Measurements from ENCODE around the gene FDX1. TPM values are rescaled to one million over a fixed set of nuclear protein-coding genes. Genes with fewer than 3 reads are reported as not detected.

Gene FDX1
- total RNA-seq, 1 experiment from 2014 or later: 14.5 TPM

DNA sequence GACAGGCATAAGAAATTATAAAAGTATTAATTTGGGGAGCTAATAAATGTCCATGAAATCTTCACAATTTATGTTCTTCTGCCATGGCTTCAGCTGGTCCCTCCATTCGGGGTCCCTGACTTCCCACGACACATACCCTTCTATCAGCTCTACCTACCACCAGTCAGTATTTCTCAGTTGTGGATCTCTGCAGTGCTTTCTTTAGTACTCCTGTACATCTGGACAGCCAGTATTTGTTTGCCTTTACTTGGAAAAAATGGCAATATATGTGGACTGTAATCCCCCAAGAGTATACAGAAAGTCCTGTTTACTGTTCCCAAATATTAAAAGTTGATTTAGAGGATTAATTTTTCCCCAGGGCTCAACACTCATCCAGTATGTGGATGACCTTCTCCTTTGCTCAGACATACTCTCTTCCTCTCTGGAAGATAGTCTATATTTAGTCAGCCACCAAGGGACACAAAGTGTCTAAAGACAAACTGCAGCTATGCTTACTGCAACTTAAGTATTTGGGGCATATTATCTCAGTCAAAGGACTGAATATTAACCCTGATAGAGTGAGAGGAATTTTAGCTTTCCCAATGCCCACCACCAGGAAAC lies 7.3 kb upstream of the FDX1 start (continued):
- TF ChIP-seq, protein P1, sequence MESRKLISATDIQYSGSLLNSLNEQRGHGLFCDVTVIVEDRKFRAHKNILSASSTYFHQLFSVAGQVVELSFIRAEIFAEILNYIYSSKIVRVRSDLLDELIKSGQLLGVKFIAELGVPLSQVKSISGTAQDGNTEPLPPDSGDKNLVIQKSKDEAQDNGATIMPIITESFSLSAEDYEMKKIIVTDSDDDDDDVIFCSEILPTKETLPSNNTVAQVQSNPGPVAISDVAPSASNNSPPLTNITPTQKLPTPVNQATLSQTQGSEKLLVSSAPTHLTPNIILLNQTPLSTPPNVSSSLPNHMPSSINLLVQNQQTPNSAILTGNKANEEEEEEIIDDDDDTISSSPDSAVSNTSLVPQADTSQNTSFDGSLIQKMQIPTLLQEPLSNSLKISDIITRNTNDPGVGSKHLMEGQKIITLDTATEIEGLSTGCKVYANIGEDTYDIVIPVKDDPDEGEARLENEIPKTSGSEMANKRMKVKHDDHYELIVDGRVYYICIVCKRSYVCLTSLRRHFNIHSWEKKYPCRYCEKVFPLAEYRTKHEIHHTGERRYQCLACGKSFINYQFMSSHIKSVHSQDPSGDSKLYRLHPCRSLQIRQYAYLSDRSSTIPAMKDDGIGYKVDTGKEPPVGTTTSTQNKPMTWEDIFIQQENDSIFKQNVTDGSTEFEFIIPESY (IDR thresholded peaks at IDR 0.05; ENCODE audit: extremely low read depth, insufficient replicate concordance, low read length): no peak
- TF ChIP-seq ZNF274 (IDR thresholded peaks at IDR 0.05; ENCODE audit: low read depth, low read length): no peak
- TF ChIP-seq EZH2 (IDR thresholded peaks at IDR 0.05): no peak
- no peak for TF ChIP-seq JUND (IDR thresholded peaks at IDR 0.05)

DNA sequence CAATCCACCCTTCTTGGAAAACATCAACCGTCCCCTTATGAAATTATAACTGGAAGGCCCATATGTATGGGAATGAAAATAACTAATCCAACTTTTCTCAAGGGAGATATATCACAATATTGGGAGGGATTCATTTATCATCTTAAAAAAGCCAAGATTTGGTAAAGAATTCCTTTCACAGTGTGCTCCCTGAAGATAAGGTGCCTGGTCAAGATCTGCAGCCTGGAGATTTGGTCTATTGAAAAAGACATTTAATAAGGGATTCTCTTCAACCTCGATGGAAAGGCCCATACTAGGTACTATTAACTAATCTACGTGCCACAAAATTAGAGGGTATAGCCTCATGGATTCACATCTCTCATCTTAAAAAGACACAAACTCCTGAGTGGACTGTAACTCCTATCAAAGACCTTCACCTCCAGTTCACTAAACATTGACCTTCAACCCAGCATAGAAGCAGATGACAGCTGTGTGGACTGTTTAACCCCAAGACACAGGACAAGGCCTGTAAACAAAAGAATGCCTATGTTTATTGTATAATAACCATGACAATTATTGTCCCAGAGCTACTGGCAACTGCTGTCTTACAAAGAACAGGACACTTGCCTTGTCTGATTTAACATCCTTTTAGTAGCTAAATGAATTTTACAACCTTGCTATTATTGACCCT lies 4.8 kb upstream of the FDX1 start:
- Histone ChIP-seq H3K79me2 (ENCODE audit: insufficient read depth, low read length) (no peaks in the 10 kb centered on the region), H3K4me3 (replicated peaks in 1 of 2; ENCODE audit: low read depth in 1 of 2, low read length in 2 of 2) (no peak overlapping the region), H4K20me1 (ENCODE audit: insufficient read depth) (no peaks in the 10 kb centered on the region), H3K9me2 (ENCODE audit: insufficient read depth) (no peaks in the 10 kb centered on the region), H3K27ac (ENCODE audit: low read depth, low read length) (no peak overlapping the region), H3K9ac (ENCODE audit: low read length) (no peak overlapping the region), H3K4me1 (ENCODE audit: control insufficient read depth in 1 of 2, insufficient read depth in 2 of 2, low read length in 2 of 2) (peaks cover 5 to 12% of the 10 kb centered on the region in 2 experiments), H3K4me2 (ENCODE audit: low read length) (no peak overlapping the region), H2AFZ (ENCODE audit: low read depth, low read length, poor library complexity, severe bottlenecking) (no peak overlapping the region), H3K9me3 (ENCODE audit: control insufficient read depth in 1 of 2, insufficient read depth in 1 of 2, low read depth in 1 of 2, low read length in 2 of 2) (no peaks in the 10 kb centered on the region), H3K36me3 (ENCODE audit: control insufficient read depth in 1 of 2, insufficient read depth in 2 of 2, low read length in 2 of 2) (no peaks in the 10 kb centered on the region), H3K27me3 (ENCODE audit: insufficient read depth, low read length) (no peaks in the 10 kb centered on the region)
- ChIA-PET RAD21 (ENCODE audit: low non-redundant PET in 1 of 2, low total read pairs in 2 of 2, uncharacterized antibody in 2 of 2, unreplicated experiment in 2 of 2) (no interaction called here), POLR2A (no interaction called here), CTCF (interaction anchor here (2.0 kb wide), 1 partner anchor 10 kb away, joined by 6 read pairs; no protein-coding TSS in a partner anchor)
- DNase-seq (ENCODE audit: low read depth, low spot score) (no peak), ATAC-seq (no peak)
- no TSS peak for BruUV-seq (replicated peaks)
- intact Hi-C loops (cut with micrococcal nuclease): no loop called here
- TF ChIP-seq SRF (IDR thresholded peaks at IDR 0.05; ENCODE audit: low read depth): no peak
- no peak for TF ChIP-seq CEBPB (IDR thresholded peaks at IDR 0.05; ENCODE audit: low read depth)
- TF ChIP-seq JUND (IDR thresholded peaks at IDR 0.05): no peak
- TF ChIP-seq ELF1 (IDR thresholded peaks at IDR 0.05; ENCODE audit: borderline replicate concordance, low read depth): no peak
- TF ChIP-seq EZH2phosphoT487 (IDR thresholded peaks at IDR 0.05; ENCODE audit: borderline replicate concordance): no peak
- TF ChIP-seq, protein P2, sequence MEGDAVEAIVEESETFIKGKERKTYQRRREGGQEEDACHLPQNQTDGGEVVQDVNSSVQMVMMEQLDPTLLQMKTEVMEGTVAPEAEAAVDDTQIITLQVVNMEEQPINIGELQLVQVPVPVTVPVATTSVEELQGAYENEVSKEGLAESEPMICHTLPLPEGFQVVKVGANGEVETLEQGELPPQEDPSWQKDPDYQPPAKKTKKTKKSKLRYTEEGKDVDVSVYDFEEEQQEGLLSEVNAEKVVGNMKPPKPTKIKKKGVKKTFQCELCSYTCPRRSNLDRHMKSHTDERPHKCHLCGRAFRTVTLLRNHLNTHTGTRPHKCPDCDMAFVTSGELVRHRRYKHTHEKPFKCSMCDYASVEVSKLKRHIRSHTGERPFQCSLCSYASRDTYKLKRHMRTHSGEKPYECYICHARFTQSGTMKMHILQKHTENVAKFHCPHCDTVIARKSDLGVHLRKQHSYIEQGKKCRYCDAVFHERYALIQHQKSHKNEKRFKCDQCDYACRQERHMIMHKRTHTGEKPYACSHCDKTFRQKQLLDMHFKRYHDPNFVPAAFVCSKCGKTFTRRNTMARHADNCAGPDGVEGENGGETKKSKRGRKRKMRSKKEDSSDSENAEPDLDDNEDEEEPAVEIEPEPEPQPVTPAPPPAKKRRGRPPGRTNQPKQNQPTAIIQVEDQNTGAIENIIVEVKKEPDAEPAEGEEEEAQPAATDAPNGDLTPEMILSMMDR (IDR thresholded peaks at IDR 0.05 in 2 of 3, conservative IDR thresholded peaks at IDR 0.05 in 1 of 3; ENCODE audit: borderline replicate concordance in 1 of 3, insufficient read depth in 1 of 3, low read depth in 2 of 3, low read length in 2 of 3): no peak
- no peak for TF ChIP-seq POLR2AphosphoS5 (IDR thresholded peaks at IDR 0.05; ENCODE audit: low read depth, low read length)
- no peak for TF ChIP-seq CBX3 (IDR thresholded peaks at IDR 0.05; ENCODE audit: low read depth)
- TF ChIP-seq, protein P3, sequence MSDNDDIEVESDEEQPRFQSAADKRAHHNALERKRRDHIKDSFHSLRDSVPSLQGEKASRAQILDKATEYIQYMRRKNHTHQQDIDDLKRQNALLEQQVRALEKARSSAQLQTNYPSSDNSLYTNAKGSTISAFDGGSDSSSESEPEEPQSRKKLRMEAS (IDR thresholded peaks at IDR 0.05): no peak
- no peak for TF ChIP-seq YY1 (IDR thresholded peaks at IDR 0.05; ENCODE audit: extremely low read depth, insufficient replicate concordance, low read depth, low read length)
- no peak for TF ChIP-seq SIN3A (IDR thresholded peaks at IDR 0.05; ENCODE audit: low read depth)
- no peak for TF ChIP-seq RAD21 (IDR thresholded peaks at IDR 0.05; ENCODE audit: low read depth)
- TF ChIP-seq ZFX (IDR thresholded peaks at IDR 0.05): no peak
- TF ChIP-seq, protein P1 (IDR thresholded peaks at IDR 0.05; ENCODE audit: extremely low read depth, insufficient replicate concordance, low read length): no peak
- TF ChIP-seq, protein P4, sequence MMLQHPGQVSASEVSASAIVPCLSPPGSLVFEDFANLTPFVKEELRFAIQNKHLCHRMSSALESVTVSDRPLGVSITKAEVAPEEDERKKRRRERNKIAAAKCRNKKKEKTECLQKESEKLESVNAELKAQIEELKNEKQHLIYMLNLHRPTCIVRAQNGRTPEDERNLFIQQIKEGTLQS (IDR thresholded peaks at IDR 0.05): no peak
- no peak for TF ChIP-seq TCF7L2 (IDR thresholded peaks at IDR 0.05; ENCODE audit: borderline replicate concordance, extremely low read depth, insufficient read depth, insufficient read length)
- TF ChIP-seq ZNF274 (IDR thresholded peaks at IDR 0.05; ENCODE audit: low read depth, low read length): no peak

All from HCT116 (cell line).